ENCODE results near the gene CD82.
A peak's percentile ranks its signal among the peaks of the same experiment; 100 is the strongest.

Gene CD82

DNA sequence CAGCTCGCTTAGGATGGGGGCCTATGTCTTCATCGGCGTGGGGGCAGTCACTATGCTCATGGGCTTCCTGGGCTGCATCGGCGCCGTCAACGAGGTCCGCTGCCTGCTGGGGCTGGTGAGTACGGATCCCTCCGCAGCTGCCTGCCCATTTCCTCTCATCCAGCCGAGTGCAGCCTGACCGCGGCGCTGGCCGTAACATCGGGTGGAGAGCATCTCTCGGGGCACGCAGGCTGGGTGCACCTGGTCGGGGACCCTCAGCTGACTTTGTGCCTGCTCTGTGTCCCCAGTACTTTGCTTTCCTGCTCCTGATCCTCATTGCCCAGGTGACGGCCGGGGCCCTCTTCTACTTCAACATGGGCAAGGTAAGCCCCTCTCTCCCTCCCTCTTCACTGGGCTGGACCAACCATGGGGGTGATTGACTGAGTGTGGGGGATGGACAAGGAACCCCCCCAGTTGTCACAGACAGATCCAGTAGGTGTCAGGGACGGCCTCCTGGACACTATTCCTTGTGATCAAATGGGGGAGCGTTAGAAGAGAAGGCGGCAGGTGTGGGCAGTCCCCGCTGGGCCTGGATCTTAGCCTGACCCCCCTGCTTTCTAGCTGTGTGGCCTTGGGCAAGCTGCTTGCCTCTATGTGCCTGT lies 39.7 kb downstream of the CD82 start:
- peak; percentile 19 for DNase-seq

GRCh38 chr11:44605965-44606364 lies 40.5 kb downstream of the CD82 start:
- no peak for DNase-seq

- DNase-seq: no peak
Measured at GRCh38 chr11:44606472-44606871, 41.0 kb downstream of the CD82 start.

DNA sequence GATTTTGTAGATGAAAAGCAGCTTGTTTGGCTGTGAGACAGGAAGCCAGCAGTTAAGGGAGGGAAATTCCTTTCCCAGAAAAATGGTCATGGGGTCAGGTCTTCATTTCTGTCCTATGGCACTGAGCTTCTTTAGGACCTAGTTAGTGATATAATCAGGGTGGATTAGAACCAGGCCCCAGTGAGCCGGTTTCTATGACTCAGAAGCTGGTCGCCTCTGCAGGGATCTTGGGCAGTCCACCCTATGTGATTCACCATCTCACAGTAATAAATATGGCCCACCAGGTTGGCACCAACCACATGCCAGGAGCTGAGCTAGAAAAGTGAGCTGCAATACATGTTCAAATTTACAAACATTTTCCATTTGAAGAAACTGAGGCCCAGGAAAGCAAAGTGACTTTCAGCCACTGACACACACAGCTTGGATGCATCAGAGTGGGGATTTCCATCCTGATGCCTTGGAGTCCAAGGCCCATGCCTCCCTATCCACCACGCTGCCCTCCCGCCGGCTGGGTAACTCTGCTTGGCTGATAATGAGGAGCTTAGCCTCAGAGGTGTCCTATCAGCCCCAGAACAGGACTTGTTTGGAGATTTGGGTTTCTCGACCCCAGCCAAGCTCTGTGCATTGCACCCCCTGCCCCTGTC lies 42.0 kb downstream of the CD82 start:
- DNase-seq: no peak

- peak; percentile 88 for DNase-seq
Measured at GRCh38 chr11:44607987-44608386, 42.5 kb downstream of the CD82 start.

GRCh38 chr11:44608651-44608990 lies 43.2 kb downstream of the CD82 start:
- DNase-seq: no peak

- peak; percentile 95 for DNase-seq
Measured at GRCh38 chr11:44608991-44609782, 43.7 kb downstream of the CD82 start.

GRCh38 chr11:44609783-44610155 lies 44.3 kb downstream of the CD82 start:
- peak; percentile 29 for DNase-seq

DNA sequence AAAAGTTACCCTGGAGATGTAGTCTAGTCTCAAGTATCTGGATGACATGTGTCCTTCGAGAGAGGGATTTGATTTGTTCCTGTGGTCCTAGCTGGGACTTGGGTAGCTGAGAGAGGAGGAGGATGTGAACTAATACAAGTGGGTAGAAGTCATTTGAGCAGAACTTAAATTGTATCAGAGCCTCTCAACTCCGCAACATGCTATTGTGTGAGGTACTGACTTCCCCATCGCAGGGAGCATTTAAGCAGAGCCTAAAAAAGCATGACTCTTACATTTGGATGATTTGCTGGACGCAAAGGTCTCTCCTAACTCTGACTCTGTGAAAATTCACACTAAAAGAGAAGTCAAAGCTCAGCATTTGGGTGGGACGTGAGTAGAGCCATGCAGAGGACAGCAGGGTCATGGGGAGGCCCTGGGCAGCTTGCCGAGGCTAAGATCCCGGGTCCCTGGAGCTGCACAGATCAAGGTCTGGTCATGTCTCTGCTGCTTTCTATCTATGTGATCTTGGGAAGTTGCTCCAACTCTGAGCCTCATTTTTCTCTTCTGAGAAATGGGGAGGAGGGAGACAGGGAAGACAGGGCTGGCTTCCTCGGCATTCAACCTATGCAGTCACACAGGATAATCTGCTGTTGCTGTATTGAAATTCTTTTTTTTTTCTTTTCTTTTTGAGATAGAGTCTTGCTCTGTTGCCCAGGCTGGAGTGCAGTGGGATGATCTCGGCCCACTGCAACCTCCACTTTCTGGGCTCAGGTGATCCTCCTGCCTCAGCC lies 44.9 kb downstream of the CD82 start:
- DNase-seq: no peak

- DNase-seq: no peak
Measured at GRCh38 chr11:44611088-44611487, 45.6 kb downstream of the CD82 start.

DNA sequence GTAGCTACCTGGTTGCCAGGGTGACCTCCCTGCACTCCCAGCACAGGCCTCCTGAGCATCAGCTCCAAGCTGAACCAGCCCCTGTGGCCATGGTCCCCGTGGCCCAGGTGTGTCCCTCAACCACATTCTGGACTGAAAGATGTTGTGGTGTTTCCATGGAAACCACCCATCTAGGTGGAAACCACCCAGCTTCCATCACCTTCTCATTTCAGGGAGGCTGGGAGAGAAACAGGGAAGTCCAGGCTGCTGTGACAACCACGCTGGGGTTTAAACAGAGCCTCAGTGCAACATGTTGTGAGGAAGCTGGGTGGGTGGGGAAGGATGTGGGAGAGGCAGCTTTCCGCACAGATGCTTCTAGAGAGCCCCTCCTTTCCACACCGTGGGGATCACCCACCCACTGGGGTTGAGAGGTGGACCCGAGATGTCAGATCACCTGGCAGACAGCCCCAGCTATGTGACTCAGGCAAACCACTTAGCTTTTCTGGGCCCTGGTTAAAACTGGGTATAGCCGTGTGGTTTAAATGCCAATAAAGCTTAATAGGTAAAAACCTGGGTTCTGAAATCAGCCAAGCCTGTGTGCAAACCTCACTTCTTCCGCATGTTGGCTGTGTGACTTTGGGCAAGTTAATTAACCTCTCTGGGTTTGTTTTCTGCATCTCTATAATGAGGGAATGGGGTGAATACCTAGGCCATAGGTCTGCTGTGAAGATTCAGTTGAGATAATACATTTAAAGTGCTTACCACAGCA lies 46.4 kb downstream of the CD82 start:
- DNase-seq: no peak

- no peak for DNase-seq
Measured at GRCh38 chr11:44613153-44613552, 47.7 kb downstream of the CD82 start.

GRCh38 chr11:44614281-44614775 lies 48.9 kb downstream of the CD82 start:
- no peak for DNase-seq

DNA sequence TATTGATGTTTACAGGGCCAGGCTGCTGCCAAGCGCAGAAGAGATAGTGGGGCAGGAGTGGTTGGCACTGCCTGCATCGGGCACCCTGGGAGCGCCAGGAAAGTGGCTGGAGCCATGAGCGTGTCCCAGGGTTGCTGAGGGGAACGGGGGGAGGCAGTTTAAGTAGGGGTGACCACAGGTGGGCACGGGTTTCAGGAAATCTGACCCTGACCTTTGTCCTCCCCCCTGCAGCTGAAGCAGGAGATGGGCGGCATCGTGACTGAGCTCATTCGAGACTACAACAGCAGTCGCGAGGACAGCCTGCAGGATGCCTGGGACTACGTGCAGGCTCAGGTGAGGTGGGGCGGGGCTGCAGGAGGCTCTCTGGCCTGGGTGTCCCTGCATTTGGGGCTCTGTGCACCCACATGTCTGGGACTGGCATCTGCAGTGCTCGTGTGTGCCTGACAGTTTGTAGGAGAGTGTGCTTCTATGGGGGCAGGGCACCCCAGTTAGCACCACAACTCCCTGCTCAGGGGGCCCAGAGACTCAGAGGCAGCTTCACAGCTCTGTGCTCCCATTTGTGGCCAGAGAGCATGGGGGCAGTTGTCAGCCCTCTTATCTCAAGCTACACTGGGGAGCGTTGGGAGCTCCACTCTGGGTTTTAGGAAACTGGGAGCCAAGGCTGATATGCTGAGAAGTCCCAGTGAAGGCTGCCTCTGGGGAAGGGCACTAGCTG lies 49.7 kb downstream of the CD82 start:
- DNase-seq: no peak

DNA sequence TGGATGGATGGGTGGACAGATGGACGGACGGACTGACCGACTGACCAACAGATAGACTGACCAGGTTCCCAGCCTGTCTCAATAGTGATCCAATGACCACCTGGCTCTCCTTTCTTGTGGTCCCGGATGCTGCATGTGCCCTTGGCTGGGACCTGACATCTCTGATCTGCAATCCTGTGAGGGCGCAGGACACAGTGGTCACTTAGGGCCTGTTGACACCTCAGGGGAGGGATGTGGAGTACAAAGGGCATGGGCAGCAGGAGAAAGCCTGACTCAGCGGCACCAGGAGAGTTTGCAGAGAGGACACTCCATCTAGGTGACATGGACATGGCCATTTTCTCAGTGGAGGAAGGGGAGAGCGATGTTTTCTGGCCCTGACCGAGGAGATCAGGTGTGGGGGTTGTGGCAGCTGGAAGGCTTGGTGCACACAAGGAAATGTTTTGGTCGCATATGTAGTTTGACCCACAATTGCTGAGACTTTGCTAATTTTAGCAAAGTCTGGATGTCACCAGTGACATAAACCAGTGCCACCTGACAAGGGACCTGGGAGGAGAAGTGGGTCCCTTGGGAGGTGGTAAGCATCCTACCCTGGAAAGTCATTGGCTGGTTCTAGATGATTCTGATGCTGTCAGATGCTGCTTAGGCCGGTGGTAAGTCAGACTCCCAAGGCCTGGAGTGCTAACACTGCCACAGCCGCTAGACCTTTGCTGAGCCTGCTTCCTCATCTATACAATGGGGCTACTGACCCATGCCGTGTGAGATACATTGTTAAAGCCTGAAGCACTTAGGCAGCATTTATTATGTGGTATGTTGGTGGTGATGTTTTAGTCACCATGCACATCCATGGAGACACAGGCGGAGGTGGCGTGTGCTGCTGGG lies 50.7 kb downstream of the CD82 start:
- DNase-seq: no peak

DNA sequence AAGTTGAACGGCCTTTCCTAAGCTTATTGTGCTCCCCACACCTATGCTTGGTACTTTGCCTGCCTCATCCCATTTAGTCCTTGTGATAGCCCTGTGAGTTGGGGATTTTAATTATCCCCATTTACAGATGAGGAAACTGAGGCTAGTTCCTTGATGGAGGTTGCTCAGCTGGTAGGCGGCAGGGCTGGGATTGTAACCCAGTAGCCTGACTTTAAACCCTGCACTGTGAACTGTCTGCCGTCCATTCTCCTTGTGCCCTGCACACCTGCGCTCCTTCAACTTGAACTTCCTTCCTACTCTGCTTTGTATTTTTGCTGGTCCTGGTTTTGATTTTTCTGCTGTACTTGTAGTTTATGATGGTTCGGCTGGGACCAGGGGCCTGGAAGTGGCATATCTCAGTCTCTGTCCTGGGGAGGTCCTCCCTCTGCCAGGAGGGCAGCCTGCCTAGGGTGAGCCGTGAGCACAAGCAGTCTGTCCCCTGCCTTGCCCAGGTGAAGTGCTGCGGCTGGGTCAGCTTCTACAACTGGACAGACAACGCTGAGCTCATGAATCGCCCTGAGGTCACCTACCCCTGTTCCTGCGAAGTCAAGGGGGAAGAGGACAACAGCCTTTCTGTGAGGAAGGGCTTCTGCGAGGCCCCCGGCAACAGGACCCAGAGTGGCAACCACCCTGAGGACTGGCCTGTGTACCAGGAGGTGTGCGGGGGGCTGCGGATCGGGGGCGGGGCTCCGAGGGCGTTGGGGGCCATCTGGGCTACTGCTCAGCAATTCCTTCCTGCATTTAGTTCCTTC lies 52.4 kb downstream of the CD82 start:
- no peak for DNase-seq

DNA sequence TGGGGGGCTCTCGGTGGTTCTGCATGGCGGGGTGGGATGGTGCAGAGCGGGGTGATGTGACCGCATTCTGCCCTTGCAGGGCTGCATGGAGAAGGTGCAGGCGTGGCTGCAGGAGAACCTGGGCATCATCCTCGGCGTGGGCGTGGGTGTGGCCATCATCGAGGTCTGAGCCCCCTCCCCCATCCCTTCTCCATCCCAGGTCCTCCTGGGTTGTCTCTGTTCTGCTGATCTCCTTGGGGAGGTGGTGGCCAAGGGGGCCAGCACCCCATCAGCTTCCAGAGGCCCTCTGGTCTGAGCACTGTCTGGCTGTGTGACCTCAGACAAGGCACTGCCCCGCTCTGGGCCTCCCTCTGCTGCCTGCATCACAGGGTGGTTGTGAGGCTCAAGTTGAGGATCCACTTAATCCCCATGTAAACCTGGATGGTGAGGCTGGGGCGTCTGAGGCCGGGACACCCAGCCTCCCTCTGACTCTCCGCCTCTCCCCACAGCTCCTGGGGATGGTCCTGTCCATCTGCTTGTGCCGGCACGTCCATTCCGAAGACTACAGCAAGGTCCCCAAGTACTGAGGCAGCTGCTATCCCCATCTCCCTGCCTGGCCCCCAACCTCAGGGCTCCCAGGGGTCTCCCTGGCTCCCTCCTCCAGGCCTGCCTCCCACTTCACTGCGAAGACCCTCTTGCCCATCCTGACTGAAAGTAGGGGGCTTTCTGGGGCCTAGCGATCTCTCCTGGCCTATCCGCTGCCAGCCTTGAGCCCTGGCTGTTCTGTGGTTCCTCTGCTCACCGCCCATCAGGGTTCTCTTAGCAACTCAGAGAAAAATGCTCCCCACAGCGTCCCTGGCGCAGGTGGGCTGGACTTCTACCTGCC lies 53.3 kb downstream of the CD82 start:
- no peak for DNase-seq

GRCh38 chr11:44620328-44620725 lies 54.9 kb downstream of the CD82 start:
- DNase-seq: no peak

GRCh38 chr11:44621140-44621681 lies 55.7 kb downstream of the CD82 start:
- DNase-seq: peak; percentile 57

Measured in NCI-H1092 treated with DMSO at 0.1 percent for 48 hours (cell line).